Sigmoid colon (tissue), 4 donors: Measurements from ENCODE around the gene CUX1.

Source experiments
- EP300 ChIP-seq, 4 donors: sonication (generic); formaldehyde crosslinking; IDR thresholded peaks; one replicate each; pipeline ENCODE4 v1.6.1; 2017; ENCODE audit warnings: antibody characterized with exemption in 4 of 4
- POLR2A ChIP-seq, 2 donors: fragments of 450-650 bp; IDR thresholded peaks; one replicate each; pipeline ENCODE4 v1.6.1; 2016; ENCODE audit warnings: antibody characterized with exemption in 2 of 2, mild to moderate bottlenecking in 2 of 2, moderate library complexity in 2 of 2
- TF ChIP-seq, protein P1 (sequence below), 4 experiments: fragments of 450-650 bp in 3 of 4; fragments of 200-600 bp in 1 of 4; IDR thresholded peaks; one replicate each; pipeline ENCODE4 v1.5.1; 2016 to 2019; ENCODE audit warnings: antibody characterized with exemption in 4 of 4, mild to moderate bottlenecking in 3 of 4, moderate library complexity in 2 of 4

DNA sequence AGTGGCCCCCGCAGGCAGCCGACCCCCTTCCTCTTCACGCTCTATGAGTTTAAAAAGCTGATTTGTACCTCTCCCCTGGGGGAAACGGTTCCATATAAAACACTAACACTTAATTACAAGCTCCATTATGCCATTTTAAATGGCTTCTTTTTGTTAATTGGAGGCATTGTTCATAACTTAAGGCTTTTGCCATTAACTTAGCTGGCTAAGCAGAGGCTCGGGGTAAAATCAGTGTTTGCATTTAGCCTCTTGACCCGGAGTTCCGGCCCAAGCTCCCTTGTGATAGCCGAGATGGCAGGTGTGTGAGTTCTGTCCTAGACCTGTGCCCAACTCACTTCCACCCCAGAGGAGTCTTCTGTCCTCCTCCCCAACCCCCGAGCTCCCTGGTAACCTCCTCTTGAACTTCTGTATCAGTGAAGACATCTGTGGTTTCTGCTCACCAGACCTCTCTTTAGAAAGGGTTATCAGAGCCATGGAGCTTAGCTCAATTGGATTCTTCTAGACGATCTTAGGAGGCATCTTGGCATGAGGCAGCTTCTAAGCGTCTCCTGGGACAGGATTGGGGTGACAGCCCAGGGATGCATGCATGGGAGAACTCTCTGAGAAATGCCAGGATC is 435.0 kb downstream of the CUX1 start:
- TF ChIP-seq POLR2A (IDR thresholded peaks at IDR 0.05) (no peak), EP300 (IDR thresholded peaks at IDR 0.05) (no peak)
- TF ChIP-seq, protein P1, sequence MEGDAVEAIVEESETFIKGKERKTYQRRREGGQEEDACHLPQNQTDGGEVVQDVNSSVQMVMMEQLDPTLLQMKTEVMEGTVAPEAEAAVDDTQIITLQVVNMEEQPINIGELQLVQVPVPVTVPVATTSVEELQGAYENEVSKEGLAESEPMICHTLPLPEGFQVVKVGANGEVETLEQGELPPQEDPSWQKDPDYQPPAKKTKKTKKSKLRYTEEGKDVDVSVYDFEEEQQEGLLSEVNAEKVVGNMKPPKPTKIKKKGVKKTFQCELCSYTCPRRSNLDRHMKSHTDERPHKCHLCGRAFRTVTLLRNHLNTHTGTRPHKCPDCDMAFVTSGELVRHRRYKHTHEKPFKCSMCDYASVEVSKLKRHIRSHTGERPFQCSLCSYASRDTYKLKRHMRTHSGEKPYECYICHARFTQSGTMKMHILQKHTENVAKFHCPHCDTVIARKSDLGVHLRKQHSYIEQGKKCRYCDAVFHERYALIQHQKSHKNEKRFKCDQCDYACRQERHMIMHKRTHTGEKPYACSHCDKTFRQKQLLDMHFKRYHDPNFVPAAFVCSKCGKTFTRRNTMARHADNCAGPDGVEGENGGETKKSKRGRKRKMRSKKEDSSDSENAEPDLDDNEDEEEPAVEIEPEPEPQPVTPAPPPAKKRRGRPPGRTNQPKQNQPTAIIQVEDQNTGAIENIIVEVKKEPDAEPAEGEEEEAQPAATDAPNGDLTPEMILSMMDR (IDR thresholded peaks at IDR 0.05): no peak
